PC-9 (cell line): Measurements from ENCODE around the gene JADE2. TPM values are rescaled to one million over a fixed set of nuclear protein-coding genes. Genes with fewer than 3 reads are reported as not detected.

Experiments used
- BruUV-seq: library from RNA; stranded (reverse); fragments of 400-500 nt; replicated peaks from 2 replicates; lab custom pipeline; 2021; lab: Mats Ljungman, UMichigan
- CTCF ChIA-PET: fragments of 300-600 bp; sonication (Branson Sonifier 250); formaldehyde crosslinking; loops from one replicate; lab custom pipeline; 2022; ENCODE audit warnings: antibody characterized with exemption; lab: Charles Lee
- POLR2A ChIA-PET: fragments of 300-600 bp; sonication (Branson Sonifier 250); formaldehyde crosslinking; loops from one replicate; lab custom pipeline; 2022; ENCODE audit warnings: antibody characterized with exemption; ENCODE audit not compliant: unreplicated experiment; lab: Charles Lee
- DNase-seq, 2 experiments: peaks; one replicate each; pipeline versions ENCODE4 v3.0.0 to v3.0.0-alpha.2; 2015 to 2022; ENCODE audit warnings: mixed read lengths in 1 of 2
- H2AFZ ChIP-seq: fragments of 200-600 bp; sonication (generic); 2 replicates; pipeline ENCODE4 v1.8.1; 2017; ENCODE audit warnings: antibody characterized with exemption
- H3F3A ChIP-seq: fragments of 200-600 bp; sonication (generic); 2 replicates; pipeline ENCODE4 v1.8.1; 2017; ENCODE audit warnings: antibody characterized with exemption, mild to moderate bottlenecking, low read depth; ENCODE audit not compliant: insufficient read depth
- H3K27ac ChIP-seq: fragments of 200-600 bp; sonication (generic); 2 replicates; pipeline ENCODE4 v1.6.1; 2016; ENCODE audit warnings: mixed run types
- H3K27me3 ChIP-seq: fragments of 200-600 bp; sonication (generic); 2 replicates; pipeline ENCODE4 v1.6.1; 2016; ENCODE audit warnings: low read depth, mixed run types; ENCODE audit not compliant: insufficient read depth
- H3K36me3 ChIP-seq: fragments of 200-600 bp; sonication (generic); 2 replicates; pipeline ENCODE4 v1.6.1; 2016; ENCODE audit warnings: low read depth, mixed run types
- H3K4me1 ChIP-seq: fragments of 200-600 bp; sonication (generic); replicated peaks from 2 replicates; pipeline ENCODE4 v1.6.1; 2016; ENCODE audit warnings: mixed run types; ENCODE audit not compliant: insufficient read depth
- H3K4me2 ChIP-seq: fragments of 200-600 bp; sonication (generic); 2 replicates; pipeline ENCODE4 v1.6.1; 2017; ENCODE audit warnings: mixed run types
- H3K4me3 ChIP-seq: fragments of 200-600 bp; sonication (generic); 2 replicates; pipeline ENCODE4 v1.6.1; 2016; ENCODE audit warnings: mixed run types
- H3K79me2 ChIP-seq: fragments of 200-600 bp; sonication (generic); 2 replicates; pipeline ENCODE4 v1.6.1; 2017; ENCODE audit warnings: low read depth, mixed run types
- H3K9me2 ChIP-seq: fragments of 200-600 bp; sonication (generic); 2 replicates; pipeline ENCODE4 v1.8.1; 2017; ENCODE audit warnings: mild to moderate bottlenecking; ENCODE audit not compliant: insufficient read depth
- H3K9me3 ChIP-seq: fragments of 200-600 bp; sonication (generic); 2 replicates; pipeline ENCODE4 v1.8.1; 2016; ENCODE audit warnings: low read depth; ENCODE audit not compliant: insufficient read depth
- H4K20me1 ChIP-seq: fragments of 200-600 bp; sonication (generic); 2 replicates; pipeline ENCODE4 v1.8.1; 2017; ENCODE audit not compliant: insufficient read depth
- CTCF ChIP-seq: fragments of 200-600 bp; sonication (generic); conservative IDR thresholded peaks from 2 replicates; pipeline ENCODE4 v1.6.1; 2017; ENCODE audit warnings: mixed run types, antibody characterized with exemption, mild to moderate bottlenecking, moderate library complexity
- EZH2 ChIP-seq: fragments of 200-600 bp; sonication (generic); IDR thresholded peaks from 2 replicates; pipeline ENCODE4 v1.8.0; 2017; ENCODE audit warnings: antibody characterized with exemption, low read depth
- intact Hi-C: fragments of 100-400 bp; cut with micrococcal nuclease; formaldehyde crosslinking; loops from one replicate; pipeline ENCODE4 v1.10.0; 2022; ENCODE audit not compliant: unreplicated experiment
- total RNA-seq: library from RNA; stranded (reverse); gene quantifications from 2 replicates; pipeline ENCODE4 v1.2.3, GENCODE V29; 2021

Gene JADE2
- total RNA-seq, 1 experiment from 2014 or later: 82.1 TPM

GRCh38 chr5:134524272-134524825 lies 1.1 kb upstream of the JADE2 start:
- DNase-seq: peak; percentile 77 to 85
- peaks cover 35% of the 10 kb centered on the region for H3K79me2 ChIP-seq
- H3K9me3 ChIP-seq: no peaks in the 10 kb centered on the region
- H3K4me3 ChIP-seq: peak overlapping the region; percentile 89
- H3F3A ChIP-seq: peaks cover 16% of the 10 kb centered on the region; the same call in 1 of the 2 replicates
- TSS peak; percentile 21 for BruUV-seq
- no peaks in the 10 kb centered on the region for H3K27me3 ChIP-seq
- CTCF ChIA-PET: interaction anchor here (0.5 to 1.0 kb wide), 2 partner anchors 59 to 380 kb away, joined by 5 to 8 read pairs; no protein-coding TSS in a partner anchor
- no peaks in the 10 kb centered on the region for H3K9me2 ChIP-seq
- H3K36me3 ChIP-seq: 0 out of 2 replicates have a peak, but pooled peaks cover 5% of the 10 kb centered on the region
- TF ChIP-seq CTCF (no peak), EZH2 (no peak)
- H4K20me1 ChIP-seq: peaks cover 16% of the 10 kb centered on the region
- peak overlapping the region; percentile 94 for H2AFZ ChIP-seq
- POLR2A ChIA-PET: interaction anchor here (0.6 to 1.8 kb wide), 8 partner anchors 12 to 436 kb away, joined by 3 to 19 read pairs (median 8); no protein-coding TSS in a partner anchor
- intact Hi-C loops: loop anchor here (1.0 kb wide), 1 partner anchor 13 kb away; no protein-coding TSS in a partner anchor
- H3K27ac ChIP-seq: peak overlapping the region; percentile 62
- H3K4me1 ChIP-seq: peaks cover 20% of the 10 kb centered on the region
- H3K4me2 ChIP-seq: peak overlapping the region; percentile 90

GRCh38 chr5:134525683-134526482 lies 413 bp downstream of the JADE2 start:
- Histone ChIP-seq H3K9me3 (no peaks in the 10 kb centered on the region), H3K36me3 (0 out of 2 replicates have a peak, but pooled peaks cover 7% of the 10 kb centered on the region), H3K79me2 (peaks cover 50% of the 10 kb centered on the region), H4K20me1 (peaks cover 32% of the 10 kb centered on the region), H3K27ac (peak overlapping the region; percentile 52; the same call in 1 of the 2 replicates), H3F3A (peaks cover 16% of the 10 kb centered on the region; the same call in 1 of the 2 replicates), H3K27me3 (no peaks in the 10 kb centered on the region), H3K4me3 (peak overlapping the region; percentile 89), H3K9me2 (no peaks in the 10 kb centered on the region), H2AFZ (peak overlapping the region; percentile 83), H3K4me2 (peak overlapping the region; percentile 90), H3K4me1 (peaks cover 20% of the 10 kb centered on the region)
- intact Hi-C loops: loop anchor here (1.0 to 5.0 kb wide), 6 partner anchors 20 to 211 kb away; partner anchors contain the start of genes CAMLG and UBE2B
- ChIA-PET CTCF (no interaction called here), POLR2A (interaction anchor here (0.6 kb wide), 1 partner anchor 16 kb away, joined by 3 read pairs; no protein-coding TSS in a partner anchor)
- TSS peak; percentile 14 for BruUV-seq
- DNase-seq: peak; percentile 47 to 48
- TF ChIP-seq CTCF (no peak), EZH2 (no peak)
